Kidney epithelial cell (primary cell): ENCODE results near the gene DRD2. TPM values are rescaled to one million over a fixed set of nuclear protein-coding genes. Genes with fewer than 3 reads are reported as not detected.

ENCODE experiments used
- DNase-seq: peaks from one replicate; pipeline ENCODE4 v3.0.0-alpha.2; 2010; ENCODE audit warnings: low read depth
- H3K27me3 ChIP-seq: 2 replicates; pipeline ENCODE4 v1.6.0; 2011; ENCODE audit warnings: low read length; ENCODE audit not compliant: control insufficient read depth, insufficient read depth
- H3K36me3 ChIP-seq: 2 replicates; pipeline ENCODE4 v1.5.1; 2011; ENCODE audit warnings: low read length; ENCODE audit not compliant: control insufficient read depth, insufficient read depth
- H3K4me3 ChIP-seq: 2 replicates; pipeline ENCODE4 v1.5.1; 2011; ENCODE audit warnings: low read depth, mild to moderate bottlenecking, control low read depth, low read length
- CTCF ChIP-seq: IDR thresholded peaks from 2 replicates; pipeline ENCODE4 v1.5.1; 2011; ENCODE audit warnings: mild to moderate bottlenecking, moderate library complexity, low read length, control low read depth, inconsistent platforms; ENCODE audit not compliant: insufficient read depth, poor library complexity, severe bottlenecking
- total RNA-seq: library from RNA; depleted of rRNA; stranded (reverse); fragments of >200 nt; gene quantifications from 2 replicates; pipeline ENCODE4 v1.2.3, GENCODE V29; 2015

Gene DRD2
- total RNA-seq, 1 donor from 2014 or later: 0.42 TPM

GRCh38 chr11:113417428-113417827 lies 57.8 kb downstream of the DRD2 start:
- Histone ChIP-seq H3K4me3 (no peak overlapping the region), H3K36me3 (no peaks in the 10 kb centered on the region), H3K27me3 (peaks cover 4% of the 10 kb centered on the region)
- no peak for DNase-seq
- no peak for TF ChIP-seq CTCF

GRCh38 chr11:113415343-113415742 lies 59.9 kb downstream of the DRD2 start:
- H3K27me3 ChIP-seq: peaks cover 5% of the 10 kb centered on the region
- no peak overlapping the region for H3K4me3 ChIP-seq
- no peak for TF ChIP-seq CTCF
- no peak for DNase-seq
- H3K36me3 ChIP-seq: no peaks in the 10 kb centered on the region

- no peak overlapping the region for H3K4me3 ChIP-seq
- TF ChIP-seq CTCF: no peak
- DNase-seq: no peak
These were observed 62.5 kb downstream of the DRD2 start for GRCh38 chr11:113412675-113413074.

GRCh38 chr11:113411536-113411935 lies 63.7 kb downstream of the DRD2 start:
- Histone ChIP-seq H3K4me3 (no peak overlapping the region), H3K36me3 (no peaks in the 10 kb centered on the region), H3K27me3 (peaks cover 3% of the 10 kb centered on the region)
- no peak for TF ChIP-seq CTCF
- no peak for DNase-seq

More at GRCh38 chr11:113412675-113413074, 62.5 kb downstream of the DRD2 start:
- Histone ChIP-seq H3K27me3 (peaks cover 3% of the 10 kb centered on the region), H3K36me3 (no peaks in the 10 kb centered on the region)

GRCh38 chr11:113410414-113411135 lies 64.6 kb downstream of the DRD2 start:
- TF ChIP-seq CTCF: no peak
- Histone ChIP-seq H3K36me3 (no peaks in the 10 kb centered on the region), H3K27me3 (peaks cover 3% of the 10 kb centered on the region), H3K4me3 (no peak overlapping the region)
- no peak for DNase-seq

GRCh38 chr11:113409526-113409925 lies 65.7 kb downstream of the DRD2 start:
- Histone ChIP-seq H3K4me3 (no peak overlapping the region), H3K27me3 (peaks cover 7% of the 10 kb centered on the region), H3K36me3 (no peaks in the 10 kb centered on the region)
- no peak for TF ChIP-seq CTCF
- no peak for DNase-seq
